GM19328 (cell line): Measurements from ENCODE around the gene OR4C13.
"Not testable (repeated sequence)": the region's sequence is repeated elsewhere in the genome, so short reads cannot be mapped to it uniquely, and the experiment has no call there.

ENCODE experiments used
- ATAC-seq: cut with Tn5 transposase; IDR thresholded peaks from one replicate; pipeline ENCODE4 v1.9.1; 2021; ENCODE audit warnings: mild to moderate bottlenecking, moderate library complexity; ENCODE audit not compliant: unreplicated experiment

Gene OR4C13

GRCh38 chr11:49952091-49952490 lies at the start of gene OR4C13:
Gene OR4C13, plus strand, starts transcription at chr11:49952391. Its CDS starts 32 bp downstream, at chr11:49952423.
- no peak for ATAC-seq

- ATAC-seq: not testable (repeated sequence)
Observed at GRCh38 chr11:49911516-49911915, 40.7 kb upstream of the OR4C13 start.

GRCh38 chr11:49948701-49949100 lies 3.5 kb upstream of the OR4C13 start:
- ATAC-seq: not testable (repeated sequence)

GRCh38 chr11:49973439-49973838 lies 21.2 kb downstream of the OR4C13 start:
- ATAC-seq: not testable (repeated sequence)

- not testable (repeated sequence) for ATAC-seq
Observed at GRCh38 chr11:49982435-49982834, 30.2 kb downstream of the OR4C13 start, which contains the start of gene OR4C12. Gene OR4C12, minus strand, starts transcription at chr11:49982535. Its CDS starts 34 bp downstream, at chr11:49982501.

- no peak for ATAC-seq
Observed at GRCh38 chr11:49995565-49995964, 43.4 kb downstream of the OR4C13 start.
